Ectodermal cell (in vitro differentiated cells): ENCODE measurements around the gene SNCG.
"Not testable (repeated sequence)": the region's sequence is repeated elsewhere in the genome, so short reads cannot be mapped to it uniquely, and the experiment has no call there.

Source experiments
- H3K27ac ChIP-seq: 2 replicates; pipeline ENCODE4 v1.7.0; 2013; ENCODE audit warnings: mild to moderate bottlenecking, low read depth, low read length; ENCODE audit not compliant: insufficient read depth, poor library complexity, severe bottlenecking
- H3K27me3 ChIP-seq: 2 replicates; pipeline ENCODE4 v1.7.0; 2013; ENCODE audit warnings: mild to moderate bottlenecking, low read length; ENCODE audit not compliant: insufficient read depth, control insufficient read depth, poor library complexity, severe bottlenecking
- H3K36me3 ChIP-seq: one replicate; pipeline ENCODE4 v1.7.0; 2013; ENCODE audit warnings: low read length; ENCODE audit not compliant: control insufficient read depth, insufficient read depth
- H3K4me1 ChIP-seq: one replicate; pipeline ENCODE4 v1.7.0; 2013; ENCODE audit warnings: low read length; ENCODE audit not compliant: control insufficient read depth, insufficient read depth
- H3K4me3 ChIP-seq: 2 replicates; pipeline ENCODE4 v1.7.0; 2013; ENCODE audit warnings: low read depth, low read length, control low read depth; ENCODE audit not compliant: insufficient read depth
- H3K9me3 ChIP-seq: 2 replicates; pipeline ENCODE4 v1.7.0; 2013; ENCODE audit warnings: mild to moderate bottlenecking, low read length, moderate library complexity; ENCODE audit not compliant: control insufficient read depth
- WGBS, 2 experiments: methylation state at CpG; one replicate each; pipeline ENCODE4 v1.1.7; 2013; ENCODE audit warnings: missing lambda C conversion rate in 2 of 2; 5-methylcytosine and 5-hydroxymethylcytosine counted together

The SNCG gene

GRCh38 chr10:87000491-87000890 is 42.1 kb downstream of the SNCG start:
- 88 to 100% methylated on average over 1 to 3 of the region's 3 CpGs for WGBS, 2 experiments
- H3K4me1 ChIP-seq = no peaks in the 10 kb centered on the region
- H3K27ac ChIP-seq = no peak overlapping the region

GRCh38 chr10:87007124-87007523 is 48.7 kb downstream of the SNCG start:
- WGBS, 2 experiments = no CpG with 5 or more reads among the region's 1 CpG

More at GRCh38 chr10:87000491-87000890, 42.1 kb downstream of the SNCG start:
- no peaks in the 10 kb centered on the region for H3K36me3 ChIP-seq
- H3K27me3 ChIP-seq = no peaks in the 10 kb centered on the region
- no peaks in the 10 kb centered on the region for H3K9me3 ChIP-seq
- H3K4me3 ChIP-seq = no peak overlapping the region

GRCh38 chr10:87007674-87008073 is 49.3 kb downstream of the SNCG start:
- H3K27me3 ChIP-seq, H3K4me1 ChIP-seq, H3K9me3 ChIP-seq, H3K36me3 ChIP-seq, H3K27ac ChIP-seq, H3K4me3 ChIP-seq: not testable (repeated sequence)
- 83 to 95% methylated on average over 2 to 4 of the region's 6 CpGs for WGBS, 2 experiments

More at GRCh38 chr10:87007124-87007523, 48.7 kb downstream of the SNCG start:
- not testable (repeated sequence) for H3K4me3 ChIP-seq, H3K27ac ChIP-seq, H3K9me3 ChIP-seq, H3K4me1 ChIP-seq, H3K27me3 ChIP-seq, H3K36me3 ChIP-seq

DNA sequence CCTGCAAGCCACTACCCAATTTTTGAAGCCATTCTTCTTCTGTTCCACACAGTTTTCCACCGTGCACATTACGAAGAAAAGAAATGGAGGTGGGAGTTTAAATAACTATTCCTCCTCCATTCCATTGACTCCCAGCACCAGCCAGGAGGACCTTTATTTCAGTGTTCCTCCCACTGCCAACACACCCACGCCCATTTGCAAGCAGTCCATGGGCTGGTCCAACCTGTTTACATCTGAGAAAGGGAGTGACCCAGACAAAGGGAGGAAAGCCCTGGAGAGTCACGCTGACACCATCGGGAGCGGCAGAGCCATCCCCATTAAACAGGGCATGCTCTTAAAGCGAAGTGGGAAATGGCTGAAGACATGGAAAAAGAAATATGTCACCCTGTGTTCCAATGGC is 49.9 kb downstream of the SNCG start:
- 93 to 94% methylated on average over 4 to 7 of the region's 7 CpGs for WGBS, 2 experiments

GRCh38 chr10:87009134-87009696 is 50.8 kb downstream of the SNCG start:
- not testable (repeated sequence) for H3K9me3 ChIP-seq, H3K4me3 ChIP-seq, H3K27ac ChIP-seq, H3K27me3 ChIP-seq, H3K36me3 ChIP-seq, H3K4me1 ChIP-seq
- WGBS, 2 experiments = 96 to 97% methylated on average over 15 to 16 of the region's 18 CpGs

More for the DNA sequence above, 49.9 kb downstream of the SNCG start:
- not testable (repeated sequence) for H3K9me3 ChIP-seq, H3K4me3 ChIP-seq, H3K4me1 ChIP-seq, H3K36me3 ChIP-seq, H3K27ac ChIP-seq, H3K27me3 ChIP-seq
